ENCODE results near the gene CACHD1.

CACHD1 gene

GRCh38 chr1:64568171-64568450 is 98.2 kb downstream of the CACHD1 start:
- H3K9me3 ChIP-seq (ENCODE audit: insufficient read depth, low read length), result no peaks in the 10 kb centered on the region
- no peak overlapping the region for H3K4me3 ChIP-seq (ENCODE audit: low read length)
- H3K27ac ChIP-seq (ENCODE audit: low read length), result no peak overlapping the region
- H3K9ac ChIP-seq (ENCODE audit: low read length), result no peak overlapping the region
- no peak overlapping the region for H3K4me2 ChIP-seq (ENCODE audit: low read length)
- H4K20me1 ChIP-seq (ENCODE audit: insufficient read depth, low read length), result no peaks in the 10 kb centered on the region
- no peaks in the 10 kb centered on the region for H3K79me2 ChIP-seq (ENCODE audit: low read length)
- no peaks in the 10 kb centered on the region for H3K36me3 ChIP-seq (replicated peaks; ENCODE audit: low read depth, low read length)
- TF ChIP-seq CTCF (IDR thresholded peaks at IDR 0.05; ENCODE audit: low read depth, low read length) (no peak), EZH2phosphoT487 (IDR thresholded peaks at IDR 0.05; ENCODE audit: low read depth) (no peak)
- H3K27me3 ChIP-seq (ENCODE audit: low read depth, low read length), result no peaks in the 10 kb centered on the region
- no peak overlapping the region for H2AFZ ChIP-seq (ENCODE audit: low read depth, low read length)
- H3K4me1 ChIP-seq (ENCODE audit: low read length), result no peaks in the 10 kb centered on the region

- H3K27ac ChIP-seq (ENCODE audit: low read length), result no peak overlapping the region
- no peak overlapping the region for H3K9ac ChIP-seq (ENCODE audit: low read length)
- no peak overlapping the region for H3K4me2 ChIP-seq (ENCODE audit: low read length)
- no peaks in the 10 kb centered on the region for H3K4me1 ChIP-seq (ENCODE audit: low read length)
- no peaks in the 10 kb centered on the region for H3K36me3 ChIP-seq (replicated peaks; ENCODE audit: low read depth, low read length)
- no peaks in the 10 kb centered on the region for H3K79me2 ChIP-seq (ENCODE audit: low read length)
- H3K9me3 ChIP-seq (ENCODE audit: insufficient read depth, low read length), result no peaks in the 10 kb centered on the region
- H3K27me3 ChIP-seq (ENCODE audit: low read depth, low read length), result no peaks in the 10 kb centered on the region
- H2AFZ ChIP-seq (ENCODE audit: low read depth, low read length), result no peak overlapping the region
- no peaks in the 10 kb centered on the region for H4K20me1 ChIP-seq (ENCODE audit: insufficient read depth, low read length)
- no peak for TF ChIP-seq CTCF (IDR thresholded peaks at IDR 0.05; ENCODE audit: low read depth, low read length)
- no peak for TF ChIP-seq EZH2phosphoT487 (IDR thresholded peaks at IDR 0.05; ENCODE audit: low read depth)
- no peak overlapping the region for H3K4me3 ChIP-seq (ENCODE audit: low read length)
These were observed 99.5 kb downstream of the CACHD1 start for GRCh38 chr1:64569411-64569810.

GRCh38 chr1:64570267-64570855 is 100.4 kb downstream of the CACHD1 start:
- no peak for TF ChIP-seq EZH2phosphoT487 (IDR thresholded peaks at IDR 0.05; ENCODE audit: low read depth)
- no peak for TF ChIP-seq CTCF (IDR thresholded peaks at IDR 0.05; ENCODE audit: low read depth, low read length)
- Histone ChIP-seq H3K9ac (ENCODE audit: low read length) (no peak overlapping the region), H3K79me2 (ENCODE audit: low read length) (no peaks in the 10 kb centered on the region), H3K4me1 (ENCODE audit: low read length) (no peaks in the 10 kb centered on the region), H3K9me3 (ENCODE audit: insufficient read depth, low read length) (no peaks in the 10 kb centered on the region), H3K4me3 (ENCODE audit: low read length) (no peak overlapping the region), H4K20me1 (ENCODE audit: insufficient read depth, low read length) (no peaks in the 10 kb centered on the region), H3K4me2 (ENCODE audit: low read length) (no peak overlapping the region), H3K27ac (ENCODE audit: low read length) (no peak overlapping the region), H3K36me3 (replicated peaks; ENCODE audit: low read depth, low read length) (no peaks in the 10 kb centered on the region), H3K27me3 (ENCODE audit: low read depth, low read length) (no peaks in the 10 kb centered on the region), H2AFZ (ENCODE audit: low read depth, low read length) (no peak overlapping the region)

- H4K20me1 ChIP-seq (ENCODE audit: insufficient read depth, low read length), result no peaks in the 10 kb centered on the region
- H3K79me2 ChIP-seq (ENCODE audit: low read length), result no peaks in the 10 kb centered on the region
- no peaks in the 10 kb centered on the region for H3K4me1 ChIP-seq (ENCODE audit: low read length)
- H3K9me3 ChIP-seq (ENCODE audit: insufficient read depth, low read length), result no peaks in the 10 kb centered on the region
- no peak overlapping the region for H3K9ac ChIP-seq (ENCODE audit: low read length)
- H3K36me3 ChIP-seq (replicated peaks; ENCODE audit: low read depth, low read length), result no peaks in the 10 kb centered on the region
- H3K27ac ChIP-seq (ENCODE audit: low read length), result no peak overlapping the region
- H3K4me2 ChIP-seq (ENCODE audit: low read length), result no peak overlapping the region
- no peak overlapping the region for H2AFZ ChIP-seq (ENCODE audit: low read depth, low read length)
- no peak for TF ChIP-seq EZH2phosphoT487 (IDR thresholded peaks at IDR 0.05; ENCODE audit: low read depth)
- TF ChIP-seq CTCF (IDR thresholded peaks at IDR 0.05; ENCODE audit: low read depth, low read length), result no peak
- no peaks in the 10 kb centered on the region for H3K27me3 ChIP-seq (ENCODE audit: low read depth, low read length)
- H3K4me3 ChIP-seq (ENCODE audit: low read length), result no peak overlapping the region
These were observed 102.4 kb downstream of the CACHD1 start for GRCh38 chr1:64572222-64572900.
